DND-41 (cell line): ENCODE measurements around the gene DAD1.

Experiments used
- CTCF ChIP-seq: IDR thresholded peaks from 2 replicates; pipeline ENCODE4 v1.5.1; 2012; ENCODE audit warnings: borderline replicate concordance, low read length, moderate library complexity, mild to moderate bottlenecking; ENCODE audit not compliant: poor library complexity, severe bottlenecking; ENCODE audit errors: extremely low read depth
- EZH2 ChIP-seq: IDR thresholded peaks from 3 replicates; pipeline ENCODE4 v1.6.1; 2012; ENCODE audit warnings: borderline replicate concordance, low read depth, mild to moderate bottlenecking, moderate library complexity, low read length, inconsistent platforms; ENCODE audit not compliant: severe bottlenecking

GRCh38 chr14:22521449-22522239 lies 67.4 kb downstream of the DAD1 start:
- TF ChIP-seq CTCF (no peak), EZH2 (no peak)
